ENCODE results near the gene SIPA1L3.
A peak's percentile ranks its signal among the peaks of the same experiment; 100 is the strongest.

Gene SIPA1L3

DNA sequence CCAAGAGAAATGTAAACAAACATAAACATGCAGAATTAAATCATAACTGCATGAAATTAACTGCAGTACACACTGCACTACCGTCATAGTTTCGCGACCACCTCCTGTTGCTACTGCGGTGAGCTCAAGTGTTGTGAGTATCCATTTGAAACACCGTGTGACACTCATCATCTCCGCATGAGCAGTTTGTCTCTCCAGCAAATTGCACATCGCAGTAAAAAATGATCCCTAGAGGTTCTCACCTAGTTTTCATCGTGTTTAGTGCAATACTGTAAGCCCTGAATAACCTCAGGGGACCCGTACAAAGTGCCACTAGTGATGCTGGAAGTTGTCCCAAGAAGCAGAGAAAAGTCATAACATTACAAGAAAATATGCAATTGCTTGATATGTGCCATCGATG, 169.3 kb downstream of the SIPA1L3 start:
- no peak for DNase-seq

DNA sequence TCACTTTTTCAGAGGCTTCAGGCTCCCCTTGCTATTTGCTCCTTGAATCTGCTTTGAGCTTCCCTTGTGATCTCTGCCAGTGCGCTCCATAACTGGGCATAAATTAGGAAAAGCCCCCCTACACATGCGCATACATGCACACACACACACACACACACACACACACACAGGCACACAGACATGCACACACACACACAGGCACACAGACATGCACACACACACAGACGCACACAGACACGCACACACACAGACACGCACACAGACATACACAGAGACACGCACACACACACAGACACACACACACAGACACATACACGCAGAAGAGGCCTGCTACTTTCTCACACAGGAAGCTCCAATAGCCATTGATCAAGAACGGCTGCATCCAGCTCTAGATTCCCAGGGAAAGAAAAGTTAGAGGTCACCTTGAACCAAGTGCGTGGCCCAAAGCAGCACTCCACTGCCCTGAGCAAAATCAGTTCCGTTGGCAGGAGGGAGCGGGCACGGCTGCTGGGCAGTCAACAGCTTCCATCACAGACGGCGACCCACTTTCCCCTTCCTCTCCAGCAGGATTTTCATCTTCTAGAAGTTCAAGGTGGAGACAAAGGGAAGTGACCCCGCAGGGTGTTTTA, 171.4 kb downstream of the SIPA1L3 start:
- no peak for DNase-seq

DNA sequence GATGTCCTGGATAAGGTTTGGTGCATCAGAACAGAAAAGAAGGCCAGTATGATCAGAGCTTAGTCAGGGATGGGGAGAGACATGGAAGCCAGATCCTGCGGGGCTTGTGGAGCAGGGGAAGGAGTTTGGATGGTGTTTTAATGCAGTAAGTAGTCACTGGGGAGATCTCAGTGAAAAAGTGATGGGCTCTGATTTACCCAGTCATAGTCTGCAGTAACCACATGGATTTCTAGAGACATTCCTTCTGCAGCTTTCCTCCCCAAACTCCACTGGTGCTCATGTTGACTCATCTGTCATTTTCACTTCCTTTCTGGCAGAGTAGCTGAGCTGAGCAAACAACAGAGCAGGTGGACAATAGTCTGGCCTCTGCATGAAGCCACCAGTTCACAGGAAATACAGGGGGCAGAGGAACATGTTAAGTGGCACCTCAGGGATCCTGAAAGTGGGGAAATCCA, 172.9 kb downstream of the SIPA1L3 start:
- DNase-seq, result peak; percentile 90

DNA sequence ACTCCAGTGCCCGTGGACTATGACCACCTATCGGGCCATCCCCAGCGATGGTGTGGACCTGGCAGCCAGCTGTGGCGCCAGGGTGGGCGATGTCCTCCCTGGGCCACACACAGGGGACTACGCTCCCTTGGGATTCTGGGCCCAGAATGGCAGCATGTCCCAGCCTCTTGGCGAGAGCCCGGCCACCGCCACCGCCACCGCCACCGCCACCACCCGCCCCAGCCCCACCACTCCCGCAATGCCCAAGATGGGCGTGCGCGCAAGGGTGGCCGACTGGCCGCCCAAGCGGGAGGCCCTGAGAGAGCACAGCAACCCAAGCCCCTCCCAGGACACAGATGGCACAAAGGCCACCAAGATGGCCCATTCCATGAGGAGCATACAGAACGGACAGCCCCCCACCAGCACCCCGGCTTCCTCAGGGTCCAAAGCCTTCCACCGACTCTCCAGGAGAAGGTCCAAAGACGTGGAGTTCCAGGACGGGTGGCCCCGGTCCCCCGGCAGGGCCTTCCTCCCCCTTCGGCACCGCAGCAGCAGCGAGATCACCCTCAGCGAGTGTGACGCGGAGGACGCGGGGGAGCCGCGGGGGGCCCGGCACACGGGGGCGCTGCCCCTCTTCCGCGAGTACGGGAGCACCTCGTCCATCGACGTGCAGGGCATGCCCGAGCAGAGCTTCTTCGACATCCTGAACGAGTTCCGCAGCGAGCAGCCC, 174.7 kb downstream of the SIPA1L3 start:
- no peak for DNase-seq

DNA sequence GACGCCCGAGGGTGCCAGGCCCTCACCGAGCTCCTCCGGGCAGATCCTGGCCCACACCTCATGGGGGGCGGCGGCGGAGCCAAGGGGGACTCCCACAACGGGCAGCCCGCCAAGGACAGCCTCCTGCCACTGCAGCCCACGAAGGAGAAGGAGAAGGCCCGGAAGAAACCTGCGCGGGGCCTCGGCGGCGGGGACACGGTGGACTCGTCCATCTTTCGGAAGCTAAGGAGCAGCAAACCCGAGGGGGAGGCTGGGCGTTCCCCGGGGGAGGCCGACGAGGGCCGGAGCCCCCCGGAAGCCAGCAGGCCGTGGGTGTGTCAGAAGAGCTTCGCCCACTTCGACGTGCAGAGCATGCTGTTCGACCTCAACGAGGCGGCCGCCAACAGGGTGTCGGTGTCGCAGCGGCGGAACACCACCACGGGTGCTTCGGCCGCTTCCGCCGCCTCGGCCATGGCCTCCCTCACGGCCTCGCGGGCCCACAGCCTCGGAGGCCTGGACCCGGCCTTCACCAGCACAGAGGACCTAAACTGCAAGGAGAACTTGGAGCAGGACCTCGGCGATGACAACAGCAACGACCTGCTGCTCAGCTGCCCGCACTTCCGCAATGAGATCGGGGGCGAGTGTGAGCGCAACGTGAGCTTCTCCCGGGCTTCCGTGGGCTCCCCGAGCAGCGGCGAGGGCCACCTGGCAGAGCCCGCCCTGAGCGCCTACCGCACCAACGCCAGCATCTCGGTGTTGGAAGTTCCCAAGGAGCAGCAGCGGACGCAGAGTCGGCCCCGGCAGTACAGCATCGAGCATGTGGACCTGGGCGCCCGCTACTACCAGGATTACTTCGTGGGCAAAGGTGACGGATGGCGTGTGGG, 175.5 kb downstream of the SIPA1L3 start:
- no peak for DNase-seq

DNA sequence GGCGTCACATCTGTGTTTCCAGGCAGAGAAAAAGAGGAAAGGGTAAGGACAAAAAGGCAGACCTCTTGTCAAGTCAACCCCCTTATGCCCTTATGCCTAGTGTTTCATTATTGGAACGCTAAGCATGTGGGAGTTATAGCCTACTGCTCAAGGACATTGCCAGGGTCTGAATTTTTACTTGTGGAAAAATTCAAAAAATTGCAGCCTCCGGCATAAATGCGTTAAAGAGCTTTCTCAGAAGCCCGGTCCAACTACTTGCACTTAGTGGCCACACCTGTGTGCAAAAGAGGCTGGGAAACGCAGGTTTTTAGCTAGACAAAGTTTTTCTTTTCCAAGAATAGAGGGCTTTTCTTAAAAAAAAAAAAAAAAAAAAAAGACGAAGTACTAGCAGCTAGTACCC, 177.2 kb downstream of the SIPA1L3 start:
- no peak for DNase-seq

DNA sequence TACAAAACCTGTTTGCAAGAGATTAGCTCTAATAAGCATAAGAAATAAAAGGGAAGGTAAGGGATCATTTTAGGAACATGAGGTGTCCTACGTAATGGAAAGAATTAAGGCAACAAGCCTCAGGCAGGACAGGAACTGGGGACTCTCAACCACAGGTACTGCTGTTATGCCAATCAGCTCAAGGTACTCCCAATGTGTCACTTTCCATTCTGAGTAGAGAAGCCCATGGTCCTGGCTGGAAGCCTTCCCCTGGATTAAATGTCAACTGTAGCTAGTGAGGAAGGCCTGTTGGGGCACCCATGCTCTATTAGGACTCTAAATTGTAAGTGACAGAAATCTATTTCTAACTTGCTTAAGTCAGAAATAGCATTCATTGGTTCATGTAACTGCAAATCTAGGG, 182.4 kb downstream of the SIPA1L3 start:
- DNase-seq, result no peak

DNA sequence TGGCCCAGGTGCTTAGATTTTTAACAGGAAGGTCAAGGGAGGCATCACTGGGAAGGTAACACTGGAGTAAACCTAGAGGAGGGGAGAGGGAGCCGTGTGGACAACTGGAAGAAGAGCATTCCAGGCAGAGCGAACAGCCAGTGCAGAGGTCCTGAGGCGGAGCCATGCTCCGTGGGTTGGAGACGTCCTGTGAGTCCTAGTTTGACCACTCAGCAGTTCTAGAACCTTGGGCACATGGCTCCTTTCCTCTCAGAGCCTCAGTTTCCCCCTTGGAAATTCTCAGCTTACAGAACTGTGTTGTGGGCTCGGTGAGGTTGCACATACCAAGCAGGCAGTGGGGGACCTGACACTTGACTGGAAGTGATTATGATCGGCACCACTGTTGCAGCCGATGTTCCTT, 186.1 kb downstream of the SIPA1L3 start:
- no peak for DNase-seq

DNA sequence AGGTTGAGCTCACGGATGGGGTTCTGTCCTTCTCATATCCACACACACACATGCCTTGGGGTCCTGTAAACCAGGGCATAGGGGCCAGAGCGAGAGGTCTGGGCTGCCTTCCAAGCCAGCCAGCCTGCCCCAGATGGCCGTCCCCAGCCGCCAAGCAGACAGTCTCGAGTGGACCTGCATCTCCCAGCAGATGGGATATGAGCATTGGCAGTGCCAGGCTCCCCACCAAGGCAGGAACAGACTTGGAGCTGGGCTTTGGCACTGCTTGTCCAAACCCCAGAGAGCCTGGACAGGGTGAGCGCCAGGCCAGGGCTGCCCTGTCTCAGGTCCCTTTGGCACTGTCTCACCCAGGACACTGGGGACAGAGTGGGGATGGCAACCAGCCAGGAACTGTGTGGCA, 186.6 kb downstream of the SIPA1L3 start:
- DNase-seq, result no peak

DNA sequence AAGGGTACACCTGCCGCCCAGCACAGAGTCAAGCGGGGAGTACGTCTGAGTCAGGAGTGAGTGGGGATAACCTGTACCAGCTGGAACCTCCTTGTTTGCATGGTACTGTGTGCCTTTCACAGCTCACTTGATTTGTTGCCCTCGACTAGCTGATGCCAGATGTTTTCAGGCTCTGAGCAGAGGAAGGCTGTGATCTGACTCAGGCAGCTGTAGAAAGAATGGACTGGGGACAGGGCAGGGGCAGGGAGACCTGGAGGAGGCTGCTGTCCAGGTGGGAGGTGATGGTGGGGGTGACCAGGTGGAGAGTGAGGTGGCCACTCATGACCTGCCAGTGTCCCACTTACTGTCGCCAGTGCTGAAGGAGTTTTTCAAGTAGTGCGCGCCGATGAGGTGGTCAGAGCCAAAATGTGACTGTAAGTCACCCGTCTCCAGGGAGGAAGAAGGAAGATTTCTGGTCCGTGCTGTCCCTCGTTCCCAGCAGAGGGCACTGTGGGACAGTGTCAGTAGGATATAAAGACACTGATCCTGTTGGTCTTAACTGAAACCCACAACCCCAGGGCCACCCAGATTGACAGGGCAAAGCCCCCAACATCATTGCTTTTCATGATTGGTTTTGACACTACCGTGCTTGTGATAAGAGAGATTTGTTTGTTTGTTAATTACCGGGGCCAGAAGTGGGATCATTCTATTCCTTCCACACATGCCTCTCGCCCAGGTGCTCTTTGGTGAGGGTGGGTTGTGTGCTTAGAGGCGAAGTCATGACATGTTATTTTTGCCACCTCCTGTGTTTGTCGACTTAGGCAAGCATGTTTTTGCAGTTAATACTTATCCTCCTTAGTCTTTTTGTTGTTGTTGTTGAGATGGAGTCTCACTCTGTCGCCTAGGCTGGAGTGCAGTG, 188.7 kb downstream of the SIPA1L3 start:
- DNase-seq, result peak; percentile 84

DNA sequence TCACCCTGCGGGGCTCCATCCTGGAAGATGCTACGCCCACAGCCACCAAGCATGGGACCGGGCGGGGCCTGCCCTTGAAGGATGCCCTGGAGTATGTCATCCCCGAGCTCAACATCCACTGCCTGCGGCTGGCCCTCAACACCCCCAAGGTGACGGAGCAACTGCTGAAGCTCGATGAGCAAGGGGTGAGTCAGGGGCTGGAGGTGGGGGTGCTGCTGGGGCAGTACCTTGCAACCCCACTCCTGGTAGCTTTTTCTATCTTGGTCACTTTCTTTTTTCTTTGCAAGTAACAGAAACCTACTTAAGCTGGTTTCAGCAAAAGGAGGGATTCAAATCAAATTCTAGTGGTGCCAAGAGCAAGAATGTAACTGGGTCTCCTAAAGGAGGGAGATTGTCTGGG, 193.0 kb downstream of the SIPA1L3 start:
- no peak for DNase-seq

DNA sequence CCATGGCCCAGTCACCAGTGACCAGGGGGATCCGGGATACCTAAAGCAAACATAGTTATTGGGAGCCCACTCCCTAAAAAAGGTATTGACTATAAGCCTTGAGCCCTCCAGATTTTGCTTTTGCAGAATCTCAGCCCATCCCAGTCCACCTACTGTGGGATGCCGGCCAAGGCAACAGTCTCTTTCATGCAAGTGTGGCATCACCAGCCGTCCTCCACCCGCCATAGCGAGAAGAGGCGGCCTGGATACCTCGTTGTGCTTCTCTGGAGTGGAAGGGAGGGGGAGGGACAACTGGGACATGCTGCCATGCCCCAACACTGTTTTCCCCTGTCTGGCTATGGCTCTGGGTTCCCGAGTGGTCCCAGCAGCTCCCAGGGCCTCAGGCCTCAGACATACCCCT, 193.6 kb downstream of the SIPA1L3 start:
- no peak for DNase-seq

DNA sequence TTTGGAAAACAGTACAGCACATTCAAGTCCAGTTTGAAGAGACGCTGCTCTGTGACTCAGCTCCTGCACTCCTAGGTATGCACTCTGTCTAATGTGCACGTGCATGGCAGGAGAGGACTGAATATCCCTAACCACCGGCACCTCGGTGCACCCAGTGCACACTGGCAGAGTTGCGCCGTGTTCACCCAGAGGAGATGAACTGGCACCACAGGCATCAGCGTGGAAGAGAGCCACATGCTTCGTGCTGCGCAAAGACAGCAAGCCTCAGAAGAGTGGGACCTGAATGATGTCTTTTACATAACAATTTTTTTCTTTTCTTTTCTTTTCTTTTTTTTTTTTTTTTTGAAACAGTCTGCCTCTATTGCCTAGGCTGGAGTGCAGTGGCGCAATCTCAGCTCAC, 194.7 kb downstream of the SIPA1L3 start:
- no peak for DNase-seq

DNA sequence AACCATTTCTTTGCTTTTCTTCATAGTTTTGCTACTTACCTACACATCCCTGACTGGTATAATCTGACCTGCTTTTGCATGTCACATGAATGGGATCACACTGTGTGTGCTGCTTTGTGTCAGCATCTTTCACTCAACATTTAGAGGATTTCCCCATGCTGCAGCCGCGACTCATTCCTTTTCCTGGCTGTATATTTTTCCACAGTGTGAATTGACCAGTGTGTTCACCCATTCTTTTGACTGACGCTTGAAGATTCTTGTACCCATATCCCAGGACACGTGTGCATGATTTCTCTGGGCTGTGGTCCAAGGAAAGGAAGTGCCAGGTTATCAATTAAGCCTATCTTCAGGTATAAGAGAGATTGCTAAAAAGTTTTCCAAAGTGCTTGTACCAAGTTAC, 198.6 kb downstream of the SIPA1L3 start:
- no peak for DNase-seq

DNA sequence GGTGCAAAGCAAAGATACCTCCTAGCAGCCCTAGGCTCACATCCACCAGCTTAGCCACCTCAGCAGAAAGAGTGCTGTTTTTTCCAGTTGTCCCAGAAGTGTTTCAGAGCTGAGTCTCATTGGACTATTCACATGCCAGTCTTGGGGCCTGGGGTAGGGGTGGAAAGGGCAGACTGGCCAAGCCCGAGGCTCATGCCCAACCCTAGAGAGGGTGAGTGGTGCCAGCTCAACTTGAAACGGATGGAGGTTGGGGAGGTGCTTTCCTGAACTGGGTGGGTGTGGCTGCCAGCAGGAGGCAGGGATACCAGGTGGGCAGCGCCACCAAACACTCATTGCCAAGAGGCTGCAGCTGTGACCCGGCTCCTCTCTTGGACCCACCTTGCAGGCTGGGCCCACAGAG, 200.1 kb downstream of the SIPA1L3 start:
- no peak for DNase-seq

DNA sequence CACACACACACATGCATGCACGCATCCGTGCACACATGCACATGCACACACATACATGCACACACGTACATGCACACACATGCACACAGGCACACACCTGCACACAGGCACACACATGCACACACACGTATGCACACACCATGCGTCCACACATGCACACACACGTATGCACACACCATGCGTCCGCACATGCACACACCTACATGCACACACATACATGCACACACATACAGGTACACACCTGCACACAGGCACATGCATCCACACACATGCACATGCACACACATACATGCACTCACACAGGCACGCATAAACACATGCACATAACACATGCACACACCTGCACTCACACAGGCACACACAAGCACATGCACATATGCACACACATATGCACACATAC, 204.9 kb downstream of the SIPA1L3 start:
- DNase-seq, result no peak

DNA sequence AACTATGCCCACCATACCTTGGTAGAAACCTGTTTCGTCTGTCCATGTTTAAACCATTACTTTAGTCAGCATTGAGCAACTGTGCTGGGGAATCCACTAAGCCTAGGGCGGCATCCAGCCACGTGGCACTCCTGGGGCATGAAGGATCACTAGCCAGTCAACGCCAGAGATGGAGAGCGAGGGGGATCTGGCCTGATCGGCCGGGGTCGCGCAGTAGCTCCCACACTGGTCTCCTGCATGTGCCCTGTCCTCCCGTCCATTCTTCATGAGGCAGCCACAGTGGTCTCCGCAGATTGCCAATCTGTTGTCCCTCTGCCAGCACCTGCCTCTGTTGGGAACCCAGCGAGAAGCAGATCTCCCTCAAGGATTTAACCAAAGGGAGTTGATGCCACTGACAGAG, 207.6 kb downstream of the SIPA1L3 start:
- DNase-seq, result no peak

DNA sequence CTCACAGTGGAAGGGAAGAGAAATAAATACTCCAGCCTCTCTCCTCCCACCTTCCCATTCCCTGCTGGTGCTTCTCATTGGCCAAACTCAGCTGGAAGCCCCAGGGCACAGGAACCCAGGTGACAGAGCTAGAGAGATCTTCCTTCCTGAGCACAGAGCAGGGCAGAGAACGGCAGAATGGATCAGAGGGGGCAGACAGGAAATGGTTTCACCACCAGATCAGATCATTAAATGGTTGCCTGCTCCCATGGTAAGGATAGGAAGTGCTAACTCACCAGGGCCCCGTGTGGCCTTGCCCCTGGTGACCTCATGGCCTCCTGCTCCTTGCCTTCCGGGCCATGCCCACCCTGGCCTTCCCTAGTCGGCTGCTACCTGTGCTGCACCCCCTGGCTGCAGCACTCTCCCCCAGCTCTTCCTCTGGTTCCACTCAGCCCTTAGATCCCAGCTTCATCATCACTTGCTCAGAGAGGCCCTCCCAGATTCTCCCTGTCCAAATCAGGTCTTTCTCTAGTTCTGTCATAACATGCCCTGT, 208.3 kb downstream of the SIPA1L3 start:
- no peak for DNase-seq

DNA sequence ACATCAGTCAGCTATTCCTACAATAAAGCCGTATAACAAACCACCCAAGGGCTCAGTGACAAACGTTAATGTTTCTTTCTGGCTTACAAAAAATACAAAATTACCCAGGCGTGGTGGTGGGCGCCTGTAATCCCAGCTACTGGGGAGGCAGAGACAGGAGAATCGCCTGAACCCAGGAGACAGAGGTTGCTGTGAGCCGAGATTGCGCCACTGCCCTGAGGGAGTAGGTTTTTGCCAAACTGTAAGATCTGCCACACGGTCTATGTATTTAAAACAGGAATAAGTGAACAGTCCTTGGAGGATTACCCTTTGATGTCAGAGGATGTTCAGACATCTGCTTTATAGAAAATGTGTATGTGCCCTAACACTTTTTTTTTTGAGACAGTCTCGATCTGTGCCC, 211.2 kb downstream of the SIPA1L3 start:
- no peak for DNase-seq

DNA sequence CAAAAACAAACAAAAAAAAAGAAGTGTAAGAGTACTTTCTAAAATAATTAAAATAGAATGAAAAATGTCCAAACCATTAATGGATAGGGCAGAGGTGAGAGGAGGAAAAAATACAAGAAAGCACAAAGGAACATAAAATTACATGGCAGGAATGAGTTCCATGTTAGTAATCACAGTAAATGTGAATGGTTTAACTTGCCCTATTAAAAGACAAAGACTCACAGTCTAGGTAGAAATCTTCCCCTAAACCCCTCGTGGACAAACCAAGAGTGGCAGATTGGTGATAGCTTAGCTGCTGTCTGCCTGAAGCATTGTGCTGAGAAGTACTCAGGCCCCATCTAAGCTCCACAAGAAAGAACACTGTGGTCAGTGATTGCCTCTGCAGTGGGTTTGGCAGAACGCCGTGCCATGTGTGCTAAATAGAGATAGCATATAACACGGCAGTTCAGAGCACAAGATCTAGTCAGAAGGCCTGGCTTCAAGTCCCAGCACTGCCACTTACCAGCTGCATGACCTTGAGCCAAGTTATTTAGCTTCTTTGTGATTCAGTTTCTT, 213.5 kb downstream of the SIPA1L3 start:
- DNase-seq, result no peak

DNA sequence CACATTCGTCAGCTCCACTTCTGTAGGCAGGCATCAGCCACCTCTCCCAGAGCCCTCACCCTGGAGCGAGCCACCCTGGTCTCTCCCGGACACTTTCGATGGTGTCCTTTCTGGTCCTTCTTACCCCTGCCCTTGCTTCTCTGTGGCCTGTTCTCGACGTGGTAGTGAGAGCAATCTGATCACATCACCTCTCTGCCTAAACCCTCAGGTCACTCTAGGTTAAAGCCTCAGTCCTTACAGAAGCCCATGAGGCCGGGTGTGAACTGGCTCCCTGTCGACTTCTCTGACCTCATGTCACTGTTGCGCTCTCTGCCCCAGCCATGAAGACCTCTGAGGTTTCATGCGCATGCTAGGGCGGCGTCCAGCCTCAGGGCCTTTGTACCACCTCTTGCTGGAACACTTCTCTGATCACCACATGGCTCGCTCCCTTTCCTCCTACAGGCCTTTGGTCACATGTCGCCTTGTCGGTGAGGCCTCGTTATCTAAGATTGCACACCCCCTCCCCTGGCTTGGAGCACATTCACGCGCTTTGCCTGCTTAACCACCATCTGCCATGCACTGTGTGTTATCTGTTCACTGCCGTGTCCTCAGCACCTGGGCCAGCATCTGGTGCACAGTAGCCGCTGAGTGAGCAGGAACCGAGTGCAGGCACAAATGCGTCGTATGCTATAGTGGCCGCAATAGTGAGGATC, 215.5 kb downstream of the SIPA1L3 start:
- DNase-seq, result no peak

DNA sequence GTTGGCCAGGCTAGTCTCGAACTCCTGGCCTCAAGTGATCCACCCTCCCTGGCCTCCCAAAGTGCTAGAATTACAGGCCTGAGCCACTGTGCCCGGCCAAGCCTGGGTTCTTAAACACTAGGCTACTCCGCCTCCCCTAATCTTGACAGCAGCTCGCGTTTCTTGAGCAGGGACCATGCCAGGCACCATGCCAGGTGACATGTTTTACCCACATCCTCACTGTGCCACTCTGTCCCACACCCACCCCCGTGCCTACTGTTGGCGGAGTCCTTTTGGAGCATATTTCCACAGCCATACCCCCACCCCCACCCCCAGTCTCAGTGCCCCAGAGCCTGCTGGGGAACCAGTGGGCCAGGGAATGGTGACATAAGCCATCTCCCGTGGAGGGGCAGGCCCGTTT, 218.2 kb downstream of the SIPA1L3 start:
- no peak for DNase-seq

Data from NCI-H774 (cell line).